ENCODE data around the gene THAP11. TPM values are rescaled to one million over a fixed set of nuclear protein-coding genes. Genes with fewer than 3 reads are reported as not detected.

Gene THAP11
- polyA plus RNA-seq, 3 donors: 17.6 to 84.2 (median 52.5) TPM

- no peak for DNase-seq
- Histone ChIP-seq H3K79me2 (ENCODE audit: insufficient read depth, low read length) (no peaks in the 10 kb centered on the region), H3K9me3 (replicated peaks in 1 of 2; ENCODE audit: control insufficient read depth in 1 of 2, insufficient read depth in 1 of 2, low read length in 2 of 2) (no peaks in the 10 kb centered on the region), H3K36me3 (replicated peaks in 1 of 2; ENCODE audit: control insufficient read depth in 1 of 2, insufficient read depth in 2 of 2, low read length in 2 of 2) (peaks cover 67 to 75% of the 10 kb centered on the region in 2 donors), H3K27me3 (ENCODE audit: control insufficient read depth in 2 of 2, insufficient read depth in 2 of 2, low read length in 2 of 2) (no peaks in the 10 kb centered on the region), H3K4me3 (replicated peaks in 1 of 3; ENCODE audit: low read depth in 2 of 3, low read length in 3 of 3) (no peak within 1 kb of the TSS), H3K4me1 (ENCODE audit: control insufficient read depth in 1 of 2, insufficient read depth in 2 of 2, low read length in 2 of 2) (no peaks in the 10 kb centered on the region), H2AFZ (ENCODE audit: insufficient read depth, low read depth, low read length, poor library complexity, severe bottlenecking) (no peak within 1 kb of the TSS), H4K20me1 (ENCODE audit: insufficient read depth, low read length) (peaks cover 3% of the 10 kb centered on the region), H3K4me2 (replicated peaks; ENCODE audit: extremely low read depth, low read length, poor library complexity, severe bottlenecking) (no peak within 1 kb of the TSS), H3K9ac (ENCODE audit: insufficient read depth, low read length, poor library complexity, severe bottlenecking) (no peak within 1 kb of the TSS), H3K27ac (ENCODE audit: low read depth in 1 of 2, low read length in 2 of 2) (peak within 1 kb of the TSS in 1 of 2 donors; percentile 11)
- Mint-ChIP-seq H3K27me3 (ENCODE audit: low read depth in 3 of 3) (peaks cover 0 to 2% (median 2%) of the 10 kb centered on the region in 3 donors), H3K36me3 (peaks cover 52 to 79% of the 10 kb centered on the region in 2 donors), H3K4me1 (no peaks in the 10 kb centered on the region), H3K4me3 (no peak within 1 kb of the TSS), H3K27ac (peak within 1 kb of the TSS in 3 of 7 donors; percentile 43 to 84 (median 70)), H3K9me3 (no peaks in the 10 kb centered on the region)
- 93% methylated on average over 18 of the region's 22 CpGs for WGBS (ENCODE audit: insufficient coverage)
- intact Hi-C loops (cut with micrococcal nuclease): loop anchor here (5.0 to 10.0 kb wide), 3 partner anchors 168 to 350 kb away; partner anchors contain the start of gene ESRP2 (in 1 of the 2)
- no peak for TF ChIP-seq CTCF (IDR thresholded peaks at IDR 0.05)
Measured at GRCh38 chr16:67884684-67885083, 42.6 kb downstream of the THAP11 start, which contains the start of gene NRN1L. Gene NRN1L, plus strand, starts transcription at chr16:67884885. Its CDS starts 19 bp downstream, at chr16:67884904.

DNA sequence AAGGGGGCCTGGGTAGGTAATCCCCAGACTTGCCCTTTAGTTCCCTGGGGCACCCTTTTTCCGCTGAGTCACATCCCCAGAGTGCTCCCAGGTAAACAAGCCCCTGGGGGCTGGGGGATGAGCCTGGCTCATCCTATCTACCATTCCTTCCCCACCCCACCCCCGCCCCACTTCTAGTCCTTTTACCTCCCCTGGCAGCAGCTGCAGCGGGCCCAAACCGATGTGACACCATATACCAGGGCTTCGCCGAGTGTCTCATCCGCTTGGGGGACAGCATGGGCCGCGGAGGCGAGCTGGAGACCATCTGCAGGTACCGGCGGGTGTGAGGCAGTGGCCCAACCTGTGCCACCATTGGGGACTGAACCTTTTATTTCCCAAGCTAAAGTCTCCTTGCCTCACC, 43.4 kb downstream of the THAP11 start:
- H3K27ac Mint-ChIP-seq: no peak overlapping the region
- no peaks in the 10 kb centered on the region for H3K4me1 Mint-ChIP-seq
- Histone ChIP-seq H3K36me3 (replicated peaks in 1 of 2; ENCODE audit: control insufficient read depth in 1 of 2, insufficient read depth in 2 of 2, low read length in 2 of 2) (peaks cover 59 to 67% of the 10 kb centered on the region in 2 donors), H3K9ac (ENCODE audit: insufficient read depth, low read length, poor library complexity, severe bottlenecking) (no peak overlapping the region), H3K4me3 (replicated peaks in 1 of 3; ENCODE audit: low read depth in 2 of 3, low read length in 3 of 3) (no peak overlapping the region), H2AFZ (ENCODE audit: insufficient read depth, low read depth, low read length, poor library complexity, severe bottlenecking) (no peak overlapping the region), H3K27me3 (ENCODE audit: control insufficient read depth in 2 of 2, insufficient read depth in 2 of 2, low read length in 2 of 2) (no peaks in the 10 kb centered on the region), H3K27ac (ENCODE audit: low read depth in 1 of 2, low read length in 2 of 2) (no peak overlapping the region), H3K9me3 (replicated peaks in 1 of 2; ENCODE audit: control insufficient read depth in 1 of 2, insufficient read depth in 1 of 2, low read length in 2 of 2) (no peaks in the 10 kb centered on the region), H4K20me1 (ENCODE audit: insufficient read depth, low read length) (peaks cover 3% of the 10 kb centered on the region), H3K4me1 (ENCODE audit: control insufficient read depth in 1 of 2, insufficient read depth in 2 of 2, low read length in 2 of 2) (no peaks in the 10 kb centered on the region), H3K79me2 (ENCODE audit: insufficient read depth, low read length) (no peaks in the 10 kb centered on the region), H3K4me2 (replicated peaks; ENCODE audit: extremely low read depth, low read length, poor library complexity, severe bottlenecking) (no peak overlapping the region)
- no peak overlapping the region for H3K4me3 Mint-ChIP-seq
- TF ChIP-seq CTCF (IDR thresholded peaks at IDR 0.05): no peak
- peaks cover 0 to 2% (median 2%) of the 10 kb centered on the region in 3 donors for H3K27me3 Mint-ChIP-seq (ENCODE audit: low read depth in 3 of 3)
- no peak for DNase-seq
- intact Hi-C loops (cut with micrococcal nuclease): loop anchor here (5.0 to 10.0 kb wide), 2 partner anchors 167 to 349 kb away; partner anchors contain the start of gene ESRP2 (in 1 of the 2)
- H3K9me3 Mint-ChIP-seq: no peaks in the 10 kb centered on the region
- WGBS (ENCODE audit: insufficient coverage): 94% methylated on average over 11 of the region's 12 CpGs
- H3K36me3 Mint-ChIP-seq: peaks cover 43 to 71% of the 10 kb centered on the region in 2 donors
